Glutamatergic neuron (in vitro differentiated cells): ENCODE data around the gene NEURL1B. TPM values are rescaled to one million over a fixed set of nuclear protein-coding genes. Genes with fewer than 3 reads are reported as not detected.

Experiments used
- DNase-seq: peaks from one replicate; pipeline ENCODE4 v3.0.0; 2022
- H3K27ac Mint-ChIP-seq: one replicate; pipeline ENCODE4 v1.8.0; 2020; ENCODE audit warnings: mild to moderate bottlenecking, mixed read lengths, inconsistent platforms; ENCODE audit not compliant: unreplicated experiment
- H3K27me3 Mint-ChIP-seq: one replicate; pipeline ENCODE4 v1.8.0; 2020; ENCODE audit warnings: mild to moderate bottlenecking, moderate library complexity, mixed read lengths, inconsistent platforms; ENCODE audit not compliant: unreplicated experiment
- H3K36me3 Mint-ChIP-seq: one replicate; pipeline ENCODE4 v1.8.0; 2020; ENCODE audit warnings: mild to moderate bottlenecking, mixed read lengths, inconsistent platforms; ENCODE audit not compliant: unreplicated experiment
- H3K4me1 Mint-ChIP-seq: one replicate; pipeline ENCODE4 v1.8.0; 2020; ENCODE audit warnings: mild to moderate bottlenecking, low read depth, mixed read lengths, inconsistent platforms; ENCODE audit not compliant: unreplicated experiment
- H3K4me3 Mint-ChIP-seq: one replicate; pipeline ENCODE4 v1.8.0; 2020; ENCODE audit warnings: mild to moderate bottlenecking, mixed read lengths, inconsistent platforms; ENCODE audit not compliant: unreplicated experiment
- H3K9me3 Mint-ChIP-seq: one replicate; pipeline ENCODE4 v1.8.0; 2020; ENCODE audit warnings: mild to moderate bottlenecking, moderate library complexity, mixed read lengths, inconsistent platforms; ENCODE audit not compliant: unreplicated experiment
- total RNA-seq: library from RNA; stranded (reverse); fragmentation: NEBNext Ultra II Directional; extraction: Animal tissue kit (Norgen Biotek cat#: 25700); gene quantifications from one replicate; pipeline ENCODE4 v1.2.1, GENCODE V29; 2021; ENCODE audit not compliant: unreplicated experiment
- TF ChIP-seq, protein P1 (sequence below): fragments of 200-600 bp; sonication (generic); IDR thresholded peaks from one replicate; pipeline ENCODE4 v1.5.0; 2021; ENCODE audit not compliant: partially characterized antibody, unreplicated experiment

NEURL1B gene
- total RNA-seq, 1 donor from 2014 or later, result 11.4 TPM

DNA sequence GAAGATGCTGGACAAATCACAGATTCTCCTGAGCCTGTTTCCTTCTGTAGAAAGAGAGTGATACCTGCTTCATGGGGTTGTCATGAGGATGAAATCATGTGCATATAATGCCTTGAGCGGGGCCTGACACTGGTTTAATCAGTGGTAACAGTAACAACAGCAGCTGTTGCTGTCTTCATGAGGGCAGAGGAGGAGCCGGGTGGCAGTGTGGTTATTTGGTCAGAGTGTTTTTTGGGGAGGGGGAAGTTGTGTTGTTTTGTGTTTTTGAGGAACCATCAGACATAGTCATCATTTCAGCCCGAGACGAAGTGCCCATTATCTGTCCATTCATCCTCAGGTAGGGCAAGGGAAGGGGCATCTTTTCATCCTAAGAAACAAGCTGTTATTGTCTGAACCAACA is 44.0 kb downstream of the NEURL1B start:
- TF ChIP-seq, protein P1, sequence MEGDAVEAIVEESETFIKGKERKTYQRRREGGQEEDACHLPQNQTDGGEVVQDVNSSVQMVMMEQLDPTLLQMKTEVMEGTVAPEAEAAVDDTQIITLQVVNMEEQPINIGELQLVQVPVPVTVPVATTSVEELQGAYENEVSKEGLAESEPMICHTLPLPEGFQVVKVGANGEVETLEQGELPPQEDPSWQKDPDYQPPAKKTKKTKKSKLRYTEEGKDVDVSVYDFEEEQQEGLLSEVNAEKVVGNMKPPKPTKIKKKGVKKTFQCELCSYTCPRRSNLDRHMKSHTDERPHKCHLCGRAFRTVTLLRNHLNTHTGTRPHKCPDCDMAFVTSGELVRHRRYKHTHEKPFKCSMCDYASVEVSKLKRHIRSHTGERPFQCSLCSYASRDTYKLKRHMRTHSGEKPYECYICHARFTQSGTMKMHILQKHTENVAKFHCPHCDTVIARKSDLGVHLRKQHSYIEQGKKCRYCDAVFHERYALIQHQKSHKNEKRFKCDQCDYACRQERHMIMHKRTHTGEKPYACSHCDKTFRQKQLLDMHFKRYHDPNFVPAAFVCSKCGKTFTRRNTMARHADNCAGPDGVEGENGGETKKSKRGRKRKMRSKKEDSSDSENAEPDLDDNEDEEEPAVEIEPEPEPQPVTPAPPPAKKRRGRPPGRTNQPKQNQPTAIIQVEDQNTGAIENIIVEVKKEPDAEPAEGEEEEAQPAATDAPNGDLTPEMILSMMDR, result no peak
- Mint-ChIP-seq H3K4me3 (no peak overlapping the region), H3K4me1 (peaks cover 4% of the 10 kb centered on the region), H3K27me3 (peaks cover 11% of the 10 kb centered on the region), H3K36me3 (peaks cover 6% of the 10 kb centered on the region), H3K9me3 (peaks cover 4% of the 10 kb centered on the region), H3K27ac (no peak overlapping the region)
- no peak for DNase-seq

DNA sequence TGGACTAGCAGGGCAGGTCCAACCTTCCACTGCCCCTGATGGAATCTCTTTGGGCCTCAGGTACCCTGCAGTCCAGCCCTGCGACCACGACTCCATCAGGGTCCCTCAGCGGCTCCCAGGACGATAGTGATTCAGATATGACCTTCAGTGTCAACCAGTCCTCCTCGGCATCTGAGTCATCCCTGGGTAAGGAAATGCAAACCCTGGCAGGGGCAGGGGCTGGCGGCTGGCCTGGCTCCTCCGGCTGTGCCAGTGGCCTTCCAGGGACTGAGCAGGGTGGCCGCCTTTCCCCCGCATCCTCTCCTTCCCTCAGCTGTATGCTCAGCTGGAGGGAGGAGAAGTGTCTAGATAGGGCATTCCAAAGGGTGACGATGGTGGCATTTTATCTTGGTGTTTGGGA is 45.0 kb downstream of the NEURL1B start:
- no peak overlapping the region for H3K4me3 Mint-ChIP-seq
- TF ChIP-seq, protein P1, result no peak
- H3K27me3 Mint-ChIP-seq, result peaks cover 15% of the 10 kb centered on the region
- peaks cover 4% of the 10 kb centered on the region for H3K9me3 Mint-ChIP-seq
- no peak overlapping the region for H3K27ac Mint-ChIP-seq
- peaks cover 6% of the 10 kb centered on the region for H3K36me3 Mint-ChIP-seq
- peaks cover 4% of the 10 kb centered on the region for H3K4me1 Mint-ChIP-seq
- DNase-seq, result no peak

DNA sequence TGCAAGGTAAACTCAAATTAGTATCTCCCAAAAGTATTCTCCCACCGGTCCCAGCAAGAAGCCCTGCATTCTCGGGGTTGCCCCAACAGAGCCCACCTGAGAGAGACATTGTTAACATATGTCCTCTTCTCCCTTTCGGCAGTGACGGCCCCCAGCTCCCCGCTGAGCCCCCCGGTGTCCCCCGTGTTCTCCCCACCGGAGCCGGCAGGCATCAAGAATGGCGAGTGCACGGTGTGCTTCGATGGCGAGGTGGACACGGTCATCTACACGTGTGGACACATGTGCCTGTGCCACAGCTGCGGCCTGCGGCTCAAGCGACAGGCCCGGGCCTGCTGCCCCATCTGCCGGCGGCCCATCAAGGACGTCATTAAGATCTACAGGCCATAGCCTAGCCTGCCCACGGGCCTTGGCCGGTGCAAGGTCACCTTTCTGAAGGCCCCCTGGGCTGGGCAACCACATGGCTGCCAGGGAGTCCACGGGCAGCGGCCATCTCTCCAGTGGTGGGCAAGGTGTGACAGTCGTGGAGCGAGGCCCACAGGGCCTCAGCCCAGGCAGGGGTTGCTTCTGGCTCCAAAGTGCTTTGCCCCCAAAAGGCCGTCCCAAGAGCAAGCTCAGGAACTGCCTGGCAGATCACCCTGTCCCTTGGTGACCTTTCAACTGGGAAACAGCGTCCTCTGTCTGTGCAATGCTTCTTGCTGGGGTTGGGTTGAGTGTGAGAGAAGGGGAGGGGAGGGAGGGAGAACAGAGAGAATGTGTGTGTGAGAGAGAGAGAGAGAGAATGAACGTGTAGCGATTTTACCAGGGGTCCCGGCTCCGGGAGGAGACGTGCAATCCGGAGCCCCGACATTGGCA is 45.7 kb downstream of the NEURL1B start:
- peaks cover 6% of the 10 kb centered on the region for H3K36me3 Mint-ChIP-seq
- peaks cover 6% of the 10 kb centered on the region for H3K9me3 Mint-ChIP-seq
- no peak for DNase-seq
- peaks cover 16% of the 10 kb centered on the region for H3K27me3 Mint-ChIP-seq
- TF ChIP-seq, protein P1, result no peak
- peaks cover 4% of the 10 kb centered on the region for H3K4me1 Mint-ChIP-seq
- no peak overlapping the region for H3K27ac Mint-ChIP-seq
- H3K4me3 Mint-ChIP-seq, result no peak overlapping the region

DNA sequence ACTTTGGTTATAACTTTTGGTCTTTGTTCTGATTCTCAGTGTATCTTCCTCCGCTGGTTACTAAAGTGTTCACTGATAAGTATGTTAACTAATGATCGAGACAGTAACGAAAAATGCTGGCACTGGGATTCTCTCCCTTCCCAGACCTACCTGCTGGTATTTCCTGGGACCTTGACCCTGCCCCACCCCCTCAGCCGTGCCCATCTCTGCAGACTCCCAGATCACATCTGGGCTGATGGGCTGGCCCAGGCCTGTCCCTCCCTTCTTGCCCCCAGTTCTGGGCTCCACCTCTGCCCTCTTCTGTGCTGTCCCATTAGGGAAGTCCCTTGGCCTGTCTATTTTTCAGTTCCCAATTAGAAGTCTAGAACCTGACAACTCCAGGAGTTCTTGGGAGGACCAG is 46.9 kb downstream of the NEURL1B start:
- H3K36me3 Mint-ChIP-seq, result peaks cover 2% of the 10 kb centered on the region
- H3K4me3 Mint-ChIP-seq, result no peak overlapping the region
- TF ChIP-seq, protein P1, result no peak
- H3K27me3 Mint-ChIP-seq, result peaks cover 16% of the 10 kb centered on the region
- H3K27ac Mint-ChIP-seq, result no peak overlapping the region
- H3K4me1 Mint-ChIP-seq, result peaks cover 1% of the 10 kb centered on the region
- H3K9me3 Mint-ChIP-seq, result peaks cover 3% of the 10 kb centered on the region
- DNase-seq, result no peak

DNA sequence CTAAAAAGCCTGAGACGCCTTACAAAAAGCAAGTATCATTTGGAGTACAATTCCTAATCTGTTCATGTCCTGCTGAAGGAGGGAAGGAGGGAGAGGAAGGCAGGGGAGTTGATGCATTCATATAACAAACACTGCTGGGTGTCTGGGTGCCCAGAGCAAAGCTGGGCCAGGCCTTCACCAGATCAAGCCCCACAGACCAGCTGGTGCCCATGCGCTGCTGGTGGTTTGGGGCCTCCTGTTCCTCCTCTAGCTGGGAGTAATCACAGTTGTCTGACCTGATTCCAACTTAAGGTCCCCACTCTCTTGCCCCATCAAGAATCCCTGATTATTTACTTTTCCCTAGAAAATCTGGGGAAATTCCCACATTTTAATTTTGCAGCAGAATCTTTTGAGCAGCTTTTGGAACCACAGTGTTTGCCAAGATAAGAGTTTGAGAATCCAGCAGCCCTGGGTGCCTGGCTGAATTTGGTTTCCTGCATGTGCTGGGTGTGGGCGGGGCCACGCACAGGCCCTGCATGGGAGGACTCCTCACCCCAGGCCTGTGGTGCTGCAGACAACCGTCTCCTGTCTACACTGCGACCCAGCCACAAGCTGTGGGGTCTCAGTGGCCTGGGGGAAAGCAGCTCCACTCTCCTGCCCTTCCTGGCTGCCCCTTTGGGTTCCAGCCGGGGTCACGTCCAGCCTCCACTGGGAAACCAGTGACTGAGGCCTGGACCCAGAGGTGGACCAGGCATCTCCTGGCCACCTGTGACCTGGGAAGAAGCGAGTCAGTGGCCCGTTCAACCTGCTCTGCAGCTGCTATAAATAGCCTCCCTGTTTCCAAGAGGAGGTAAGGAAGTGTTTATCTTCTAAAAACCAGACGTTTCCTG is 47.5 kb downstream of the NEURL1B start:
- no peak for DNase-seq
- H3K9me3 Mint-ChIP-seq, result peaks cover 2% of the 10 kb centered on the region
- no peak overlapping the region for H3K27ac Mint-ChIP-seq
- TF ChIP-seq, protein P1, result no peak
- no peaks in the 10 kb centered on the region for H3K36me3 Mint-ChIP-seq
- no peaks in the 10 kb centered on the region for H3K4me1 Mint-ChIP-seq
- no peak overlapping the region for H3K4me3 Mint-ChIP-seq
- peaks cover 15% of the 10 kb centered on the region for H3K27me3 Mint-ChIP-seq
